Frontal cortex (tissue), 4 donors: ENCODE data around the gene PTOV1. TPM values are rescaled to one million over a fixed set of nuclear protein-coding genes. Genes with fewer than 3 reads are reported as not detected.

Experiments used
- DNase-seq, 2 donors: peaks; one replicate each; pipeline ENCODE4 v3.0.0; 2012; ENCODE audit warnings: low spot score in 2 of 2
- FAIRE-seq: peaks from 2 replicates; lab custom pipeline; 2012; peaks lifted over from hg19 to GRCh38; lab: Jason Lieb, UNC
- total RNA-seq: library from RNA; depleted of rRNA; stranded (reverse); fragments of >200 nt; gene quantifications from one replicate; pipeline ENCODE4 v1.2.3, GENCODE V29; 2014
- donor health status: control.
- donor health status: control.
- donor health status: control.

Gene PTOV1
- total RNA-seq, 1 donor from 2014 or later, result 109 TPM

DNA sequence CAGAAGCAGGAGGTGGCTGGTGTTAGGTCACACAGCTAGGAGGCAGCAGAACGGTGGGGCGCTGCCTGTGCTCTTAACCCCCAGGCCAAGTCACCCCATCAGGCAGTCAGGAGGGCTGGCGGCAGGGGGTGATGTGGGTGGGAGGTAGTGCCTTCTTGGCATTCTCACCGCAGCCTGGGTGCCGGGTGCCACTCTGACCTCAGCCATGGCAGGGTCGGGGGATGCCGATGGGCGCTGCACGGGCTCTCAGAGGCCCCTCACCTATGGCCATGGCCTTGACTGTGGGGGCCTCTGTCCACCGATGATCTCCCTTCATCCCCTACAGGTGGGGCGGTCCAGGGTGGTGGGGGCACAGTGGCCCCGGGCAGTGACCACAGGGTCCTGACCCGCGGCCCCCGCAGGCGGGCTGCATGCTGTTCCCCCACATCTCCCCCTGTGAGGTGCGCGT lies 5.6 kb downstream of the PTOV1 start:
- FAIRE-seq (no peak), DNase-seq (no peak)

- DNase-seq (no peak), FAIRE-seq (no peak)
Observed at GRCh38 chr19:49857061-49857837, 6.3 kb downstream of the PTOV1 start.

- no peak for FAIRE-seq
Observed at GRCh38 chr19:49857838-49858087, 6.8 kb downstream of the PTOV1 start.

DNA sequence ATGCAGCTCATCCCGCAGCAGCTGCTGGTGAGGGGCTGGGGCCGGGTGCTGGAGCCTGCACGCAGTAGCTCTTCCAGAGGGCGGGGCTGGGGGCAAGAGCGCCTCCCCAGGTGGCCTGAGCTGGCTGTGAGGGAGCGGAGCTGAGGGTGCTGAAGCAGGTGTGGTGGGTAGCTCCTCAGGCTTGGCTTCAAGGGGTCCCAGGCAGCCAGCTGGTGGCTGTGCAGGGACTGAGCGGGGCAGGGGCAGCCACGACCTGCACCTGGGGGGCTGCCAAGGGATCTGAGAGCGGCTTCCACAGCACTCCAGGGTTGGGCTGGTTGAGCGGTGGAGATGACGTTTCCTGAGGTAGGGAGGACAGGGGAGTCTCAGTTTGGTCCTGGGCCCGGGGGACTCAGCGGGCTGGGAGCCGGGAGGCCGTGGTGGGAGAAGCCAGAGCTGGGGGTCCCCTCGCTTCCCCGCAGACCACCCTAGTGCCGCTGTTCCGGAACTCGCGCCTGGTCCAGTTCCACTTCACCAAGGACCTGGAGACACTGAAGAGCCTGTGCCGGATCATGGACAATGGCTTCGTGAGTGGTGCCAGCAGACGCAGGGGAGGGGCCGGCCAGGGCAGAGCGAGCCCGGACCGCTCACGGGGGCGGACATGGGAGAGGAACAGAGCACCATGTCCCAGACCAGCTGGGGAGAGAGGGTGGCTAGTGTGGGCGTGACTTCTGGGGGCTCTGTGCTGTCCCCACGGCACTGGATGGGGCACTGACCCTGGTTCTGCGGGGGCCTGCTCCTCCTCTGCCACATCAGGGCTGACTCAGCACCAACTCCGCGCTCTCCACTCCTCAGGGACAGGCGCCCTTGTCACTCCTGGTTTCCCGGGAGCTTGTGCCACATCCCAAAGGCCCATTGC lies 7.4 kb downstream of the PTOV1 start:
- FAIRE-seq, result no peak
- DNase-seq, result peak in 1 of 2 donors; percentile 64

More at GRCh38 chr19:49857838-49858087, 6.8 kb downstream of the PTOV1 start:
- DNase-seq, result no peak

DNA sequence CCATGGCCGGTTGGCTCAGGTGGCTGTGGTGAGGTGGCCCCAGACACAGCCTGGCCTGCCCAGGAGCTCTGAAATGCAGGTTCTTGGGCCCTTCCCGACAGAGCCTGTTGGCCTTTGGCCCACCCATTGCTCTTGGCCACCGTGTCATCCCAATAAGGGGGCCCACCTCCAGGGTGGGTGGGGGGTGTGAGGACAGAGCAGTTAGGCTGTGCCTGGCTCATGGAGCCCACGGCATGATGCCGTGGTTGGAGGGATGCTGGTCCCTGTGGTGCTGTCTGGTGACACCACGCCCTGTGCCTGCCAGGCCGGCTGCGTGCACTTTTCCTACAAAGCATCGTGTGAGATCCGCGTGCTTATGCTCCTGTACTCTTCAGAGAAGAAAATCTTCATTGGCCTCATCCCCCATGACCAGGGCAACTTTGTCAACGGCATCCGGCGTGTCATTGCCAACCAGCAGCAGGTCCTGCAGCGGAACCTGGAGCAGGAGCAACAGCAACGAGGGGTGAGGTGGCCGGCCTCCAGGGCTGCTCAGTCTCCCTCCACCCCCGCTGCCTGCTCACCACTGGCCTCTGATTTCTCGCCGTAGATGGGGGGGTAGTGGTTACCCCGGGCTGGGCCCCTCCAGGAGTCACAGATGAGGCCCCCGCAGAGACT lies 8.8 kb downstream of the PTOV1 start:
- FAIRE-seq (no peak), DNase-seq (no peak)

DNA sequence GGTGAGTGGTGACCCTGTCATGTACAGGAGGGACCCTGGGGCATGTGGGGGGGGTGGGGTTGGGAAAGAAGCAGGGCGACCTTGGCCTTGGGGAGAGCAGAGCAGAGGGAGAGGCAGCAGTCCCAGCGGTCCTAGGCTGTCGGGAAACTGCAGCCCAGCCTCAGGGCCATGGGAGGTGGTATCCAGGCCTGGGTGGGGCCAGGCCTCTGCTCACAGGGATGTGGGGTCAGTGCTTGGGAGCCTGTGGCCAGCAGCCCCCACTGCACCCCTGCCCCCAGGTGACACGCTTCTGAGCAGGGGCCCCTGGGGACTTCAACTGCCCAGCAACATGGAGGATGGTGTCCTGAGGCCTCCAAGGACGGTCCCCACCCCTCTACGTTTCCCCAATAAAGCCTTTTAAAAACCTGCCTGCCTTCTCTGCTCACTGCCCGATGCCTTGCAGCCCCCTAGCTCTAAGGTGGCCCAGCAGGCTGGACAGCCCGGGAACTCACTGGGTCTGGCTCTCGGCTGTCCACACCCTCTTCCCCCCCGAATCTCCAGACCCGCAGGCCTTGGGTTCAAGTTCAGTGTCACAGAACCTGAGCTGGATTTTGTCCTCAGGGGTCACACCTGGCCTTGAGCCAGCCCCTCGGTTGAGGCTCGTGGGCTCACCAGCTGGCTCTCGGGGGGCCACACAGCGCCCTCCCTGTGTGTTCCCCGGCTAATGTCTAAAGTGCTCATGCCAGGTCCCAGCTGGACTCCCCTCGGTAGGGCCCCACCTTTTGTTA lies 9.6 kb downstream of the PTOV1 start:
- FAIRE-seq (no peak), DNase-seq (no peak)

DNA sequence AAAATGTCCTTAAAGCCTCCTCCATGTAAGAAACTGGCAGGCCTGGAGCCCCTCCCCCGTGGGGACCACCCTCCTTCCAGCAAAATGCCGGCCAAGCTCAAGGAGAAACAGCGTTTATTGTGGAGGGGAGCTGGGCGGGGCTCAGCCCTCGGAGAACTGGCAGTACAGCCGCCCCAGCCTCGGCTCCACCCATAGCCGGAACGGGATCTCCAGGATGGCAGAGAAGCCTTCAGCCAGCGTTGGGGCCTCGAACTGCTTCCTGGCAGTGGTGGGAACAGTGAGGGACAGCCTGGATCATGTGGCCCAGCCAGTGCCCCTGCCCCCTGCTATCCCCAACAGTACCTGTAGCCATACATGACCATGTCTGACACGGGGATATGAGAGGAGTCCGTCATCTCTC lies 10.1 kb downstream of the PTOV1 start:
- no peak for DNase-seq
- no peak for FAIRE-seq

DNA sequence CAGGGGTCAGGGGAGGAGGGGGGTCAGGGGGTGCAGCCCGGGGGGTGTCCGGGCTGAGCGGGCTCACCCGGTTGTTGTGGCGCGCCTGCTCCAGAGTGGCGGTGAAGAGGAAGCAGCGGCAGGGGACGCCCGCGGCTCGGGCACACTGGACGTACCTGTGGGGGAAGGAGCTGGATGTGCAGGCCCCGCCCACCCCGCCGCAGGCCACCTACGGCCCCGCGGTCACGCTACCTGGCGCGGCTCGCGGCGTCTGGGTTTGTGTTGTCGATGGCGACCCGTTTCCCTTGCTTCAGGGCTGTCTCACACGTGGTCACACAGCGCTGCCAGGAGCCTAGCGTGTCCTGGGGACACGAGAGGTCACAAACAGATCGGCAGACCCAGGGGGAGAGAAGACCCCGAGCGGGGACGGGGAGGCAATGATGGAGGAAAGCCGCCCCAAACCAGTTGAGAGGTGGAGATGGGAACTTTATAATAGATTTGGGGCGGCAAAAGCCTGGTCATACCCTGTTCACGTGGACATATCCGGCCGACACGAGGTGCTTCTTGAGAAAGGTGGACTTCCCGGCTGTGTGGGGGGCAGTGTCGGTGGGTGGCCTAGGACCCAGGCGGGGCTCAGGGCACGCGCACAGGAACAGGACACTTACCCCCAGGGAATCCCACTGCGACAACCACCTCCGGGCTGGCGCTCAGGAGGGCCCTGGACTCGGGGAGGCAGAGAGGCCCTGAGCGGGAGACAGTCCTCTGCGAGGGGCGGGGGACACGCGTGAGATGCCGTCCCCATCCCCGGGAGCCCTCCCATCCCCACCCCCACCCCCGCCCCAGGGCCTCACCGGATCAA lies 10.8 kb downstream of the PTOV1 start:
- FAIRE-seq, result no peak
- DNase-seq, result no peak

- DNase-seq, result no peak
- no peak for FAIRE-seq
Observed at GRCh38 chr19:49862391-49863253, 11.7 kb downstream of the PTOV1 start.

DNA sequence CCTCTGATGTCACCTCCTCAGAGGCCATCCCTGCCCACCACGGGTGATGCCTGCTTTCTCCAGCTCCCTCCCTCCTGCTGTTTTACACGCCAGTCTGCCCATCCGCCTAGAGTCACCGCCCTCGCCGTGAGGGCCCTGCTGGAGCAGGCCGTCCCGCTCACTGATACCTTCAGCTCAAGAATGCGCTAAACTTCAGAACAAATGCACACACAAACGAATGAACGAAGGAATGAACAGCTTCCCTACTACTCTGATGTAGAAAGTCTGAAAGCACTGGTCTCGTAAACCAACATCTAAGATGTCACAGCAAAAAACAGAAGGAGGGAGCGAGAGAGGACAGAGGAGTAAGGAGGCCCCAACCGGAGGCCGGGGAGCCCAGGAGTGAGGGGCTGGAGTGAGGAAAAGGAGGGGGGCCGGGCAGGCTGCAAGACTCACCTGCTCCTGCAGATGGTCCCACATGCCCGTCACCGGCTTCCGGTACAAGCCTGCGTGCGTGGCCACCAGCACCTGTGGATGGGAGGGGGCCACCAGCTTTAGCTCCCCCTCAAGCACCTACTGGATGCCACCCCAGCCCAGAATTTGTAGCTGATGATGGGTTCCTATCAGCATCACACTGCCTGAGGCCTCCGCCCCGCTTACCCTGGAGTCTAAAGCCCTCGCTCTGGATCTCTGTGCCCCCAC lies 12.4 kb downstream of the PTOV1 start:
- FAIRE-seq, result no peak

GRCh38 chr19:49863935-49864320 lies 13.0 kb downstream of the PTOV1 start:
- DNase-seq (no peak), FAIRE-seq (no peak)

More for the DNA sequence above, 12.4 kb downstream of the PTOV1 start:
- no peak for DNase-seq

DNA sequence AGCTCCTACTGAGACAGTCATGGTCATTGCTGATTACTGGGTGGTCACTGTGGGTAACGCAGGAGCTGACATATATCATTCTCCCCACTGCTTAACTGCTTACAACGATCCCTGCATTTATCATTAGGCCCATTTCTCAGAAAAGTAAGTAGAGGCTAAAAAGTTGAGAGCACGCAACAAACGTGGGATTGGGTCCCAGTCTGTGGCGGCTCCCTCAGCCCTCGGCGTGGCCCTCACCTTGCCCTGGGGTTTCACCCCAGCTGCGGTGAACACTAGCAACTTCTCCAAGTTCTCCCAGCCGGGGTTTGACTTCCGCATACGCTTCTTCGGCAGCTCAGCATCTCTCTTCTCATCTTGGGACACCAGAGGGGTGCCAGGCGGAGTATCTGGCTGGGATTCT lies 13.9 kb downstream of the PTOV1 start:
- no peak for DNase-seq
- FAIRE-seq, result no peak

DNA sequence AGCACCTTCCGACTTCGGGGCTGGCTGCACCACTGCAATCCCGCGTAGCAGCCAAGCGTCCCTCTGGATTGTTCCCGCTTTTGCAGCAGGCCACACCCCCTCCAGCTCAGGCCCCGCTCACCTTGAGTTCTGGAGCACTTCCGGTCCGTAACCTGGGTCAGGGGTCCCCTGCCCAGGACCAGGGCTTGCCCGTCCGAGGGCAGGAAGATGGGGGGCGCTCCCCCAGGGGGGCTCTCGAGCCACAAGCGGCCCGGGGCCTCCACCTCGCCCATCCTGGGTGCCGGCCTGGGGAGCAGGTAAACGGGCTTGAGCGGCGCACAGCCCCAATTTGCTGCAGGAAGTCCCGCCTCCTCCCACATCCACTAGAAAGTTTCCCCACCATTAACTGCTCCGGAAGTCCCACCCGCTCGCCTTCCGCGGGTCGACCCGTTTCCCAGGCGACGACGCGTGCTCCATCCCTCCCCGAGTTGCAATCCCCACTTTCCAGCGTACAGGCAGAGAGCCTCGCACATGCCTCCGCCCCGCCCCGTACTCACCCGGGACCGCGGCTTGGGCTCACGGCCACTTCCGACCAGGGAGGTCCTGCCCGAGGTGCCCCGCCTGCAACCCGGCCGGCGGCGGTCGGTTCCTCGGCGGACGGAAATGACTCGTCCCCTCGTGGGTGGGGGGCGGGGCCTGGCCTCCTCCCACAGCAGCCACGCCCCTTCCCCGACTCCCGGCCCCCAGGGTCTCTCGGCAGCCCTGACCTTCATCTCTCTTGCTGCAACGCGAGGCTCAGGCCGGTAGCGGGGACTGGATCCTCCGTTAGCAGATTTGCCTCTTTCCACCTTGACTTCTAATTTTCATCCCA lies 16.2 kb downstream of the PTOV1 start, which contains the start of gene PNKP:
PNKP (minus strand) TSS at position 644 of the 850 bp plus-strand sequence; CDS start at position 272, 372 bp downstream.
- DNase-seq, result peak; percentile 92
- no peak for FAIRE-seq

GRCh38 chr19:49869009-49869483 lies 18.1 kb downstream of the PTOV1 start:
- FAIRE-seq, result no peak
- no peak for DNase-seq

- peak; percentile 92 for DNase-seq
- FAIRE-seq, result peak; percentile 99
Observed at GRCh38 chr19:49869484-49870308, 18.7 kb downstream of the PTOV1 start.
